ENCODE measurements around the gene CAV1.
"Not testable (repeated sequence)": the region's sequence is repeated elsewhere in the genome, so short reads cannot be mapped to it uniquely, and the experiment has no call there.

CAV1 gene, protein sequence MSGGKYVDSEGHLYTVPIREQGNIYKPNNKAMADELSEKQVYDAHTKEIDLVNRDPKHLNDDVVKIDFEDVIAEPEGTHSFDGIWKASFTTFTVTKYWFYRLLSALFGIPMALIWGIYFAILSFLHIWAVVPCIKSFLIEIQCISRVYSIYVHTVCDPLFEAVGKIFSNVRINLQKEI
- 0 to 0.99 (median 0.06) reads per million in 17 experiments for total RNA-seq

DNA sequence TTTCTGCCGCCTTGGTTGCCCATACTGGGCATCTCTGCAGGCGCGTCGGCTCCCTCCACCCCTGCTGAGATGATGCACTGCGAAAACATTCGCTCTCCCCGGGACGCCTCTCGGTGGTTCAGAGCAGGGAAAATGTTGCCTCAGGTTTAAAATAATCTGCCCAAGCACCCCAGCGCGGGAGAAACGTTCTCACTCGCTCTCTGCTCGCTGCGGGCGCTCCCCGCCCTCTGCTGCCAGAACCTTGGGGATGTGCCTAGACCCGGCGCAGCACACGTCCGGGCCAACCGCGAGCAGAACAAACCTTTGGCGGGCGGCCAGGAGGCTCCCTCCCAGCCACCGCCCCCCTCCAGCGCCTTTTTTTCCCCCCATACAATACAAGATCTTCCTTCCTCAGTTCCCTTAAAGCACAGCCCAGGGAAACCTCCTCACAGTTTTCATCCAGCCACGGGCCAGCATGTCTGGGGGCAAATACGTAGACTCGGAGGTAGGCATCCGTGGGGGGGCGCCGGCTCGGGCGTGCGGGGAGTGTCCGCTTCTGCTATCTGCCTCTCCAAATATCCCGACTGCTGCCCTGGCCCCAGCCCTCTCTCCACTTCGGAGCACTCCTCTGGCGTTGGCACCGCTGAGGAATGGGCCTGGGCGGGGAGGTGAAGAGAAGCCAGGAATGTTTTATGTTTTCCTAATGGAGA is at the start of gene CAV1:
Gene CAV1 (plus strand): TSS at position 428 of the 689 bp plus-strand sequence. CDS start 27 bp downstream, at position 455.
- peak; percentile 23 to 41 (median 26) for DNase-seq

DNA sequence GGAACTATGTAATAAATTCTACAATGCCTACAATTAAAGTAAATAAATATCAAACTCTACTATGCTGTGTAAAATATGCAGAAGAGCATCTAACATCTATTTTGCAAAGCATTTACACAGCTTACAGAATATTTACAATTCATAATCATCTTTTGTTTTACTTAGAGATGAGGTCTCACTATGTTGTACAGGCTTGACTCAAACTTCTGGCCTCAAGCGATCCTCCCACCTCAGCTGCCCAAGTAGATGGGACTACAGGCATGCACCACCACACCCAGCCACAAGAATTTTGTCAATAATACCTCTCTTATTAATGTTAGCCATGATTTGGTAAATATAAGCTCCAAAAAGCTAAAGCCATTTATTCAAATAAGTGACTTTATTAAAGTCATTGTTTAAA is 47.2 kb upstream of the CAV1 start:
- DNase-seq: no peak

DNA sequence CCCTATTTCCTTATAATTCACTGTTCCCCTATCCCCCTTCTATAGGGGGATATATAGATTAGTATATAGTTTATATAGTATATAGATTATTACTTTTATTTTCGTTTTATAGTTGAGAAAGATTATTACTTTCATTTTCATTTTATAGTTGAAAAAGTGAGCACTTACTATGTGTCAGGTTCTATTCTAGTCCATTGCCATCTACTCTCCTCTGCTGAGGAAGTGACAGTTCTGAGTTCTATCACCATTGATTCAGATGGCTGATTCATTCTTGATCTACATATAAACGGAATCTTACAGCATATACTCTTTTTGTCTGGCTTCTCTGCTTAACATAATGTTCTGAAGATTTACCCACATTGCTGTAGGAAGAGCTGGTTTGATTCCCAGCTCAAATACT is 46.0 kb upstream of the CAV1 start:
- DNase-seq: no peak

DNA sequence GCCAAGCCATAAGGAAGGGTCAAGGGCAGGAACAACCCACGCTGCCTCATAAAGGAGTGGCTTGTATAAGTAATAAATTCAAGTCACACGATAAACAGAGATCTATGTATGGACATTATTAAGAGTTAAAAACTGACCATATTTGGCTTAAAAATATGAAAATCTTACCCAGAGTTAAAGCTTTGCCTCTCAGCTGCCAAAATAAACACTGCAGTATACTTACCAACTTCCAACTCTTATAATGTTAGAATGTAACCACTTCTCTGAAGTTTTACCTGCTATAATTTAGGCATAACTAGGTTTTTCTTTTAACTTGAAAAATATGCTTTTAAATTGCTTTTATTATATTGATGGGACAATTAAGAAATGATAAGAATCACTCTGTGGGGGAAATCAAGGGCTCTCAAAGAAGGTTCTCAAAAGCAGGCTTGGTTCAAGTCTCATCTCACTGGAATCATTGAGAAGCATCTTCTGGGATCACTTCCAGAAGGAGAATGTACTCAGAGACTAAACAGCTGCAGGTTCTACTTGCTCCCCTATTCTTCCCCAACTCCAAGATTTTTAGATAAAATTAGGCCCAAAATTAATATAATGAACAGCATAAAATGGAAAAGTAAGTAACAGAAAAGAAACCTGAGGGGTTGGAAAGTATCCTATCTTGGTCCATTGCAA is 41.4 kb upstream of the CAV1 start:
- no peak for DNase-seq

DNA sequence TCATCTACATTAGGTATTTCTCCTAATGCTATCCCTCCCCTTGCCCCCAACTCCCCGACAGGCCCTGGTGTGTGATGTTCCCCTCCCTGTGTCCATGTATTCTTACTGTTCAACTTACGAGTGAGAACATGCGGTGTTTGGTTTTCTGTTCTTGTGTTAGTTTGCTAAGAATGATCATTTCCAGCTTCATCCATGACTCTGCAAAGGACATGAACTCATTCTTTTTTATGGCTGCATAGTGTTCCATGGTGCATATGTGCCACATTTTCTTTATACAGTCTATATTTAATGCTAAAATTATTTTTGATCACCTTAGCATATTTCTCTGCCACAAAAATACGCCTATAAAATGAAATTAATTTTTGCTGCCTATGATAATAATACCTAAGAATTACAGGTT is 40.4 kb upstream of the CAV1 start:
- not testable (repeated sequence) for DNase-seq

DNA sequence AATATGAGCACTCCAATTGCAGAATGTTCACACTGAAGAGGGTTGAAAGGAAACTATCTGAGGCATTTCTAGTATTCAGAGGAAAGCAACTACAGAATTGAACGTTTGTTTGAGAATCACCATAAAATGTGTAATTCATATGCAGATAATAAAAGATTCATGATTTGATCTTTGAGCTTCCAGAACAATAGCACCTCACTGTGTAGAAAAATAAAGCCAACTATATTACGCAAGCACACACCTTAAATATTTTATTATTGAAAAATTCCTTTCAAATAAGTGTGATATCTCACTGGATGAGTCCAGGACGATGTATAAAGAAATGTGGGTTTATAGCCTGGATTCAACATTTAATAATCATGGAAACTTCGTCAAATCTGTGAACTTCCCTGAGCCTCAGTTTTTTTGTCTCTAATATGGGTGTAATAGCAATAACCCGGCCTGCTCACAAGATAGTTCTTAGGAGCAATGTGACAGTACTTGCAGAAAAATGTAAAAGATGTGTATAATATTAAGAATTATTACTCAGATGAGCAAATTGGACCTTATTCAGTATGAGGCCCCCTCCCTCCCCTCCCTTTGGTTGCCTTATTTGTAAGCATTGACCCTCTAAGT is 36.8 kb upstream of the CAV1 start:
- no peak for DNase-seq

DNA sequence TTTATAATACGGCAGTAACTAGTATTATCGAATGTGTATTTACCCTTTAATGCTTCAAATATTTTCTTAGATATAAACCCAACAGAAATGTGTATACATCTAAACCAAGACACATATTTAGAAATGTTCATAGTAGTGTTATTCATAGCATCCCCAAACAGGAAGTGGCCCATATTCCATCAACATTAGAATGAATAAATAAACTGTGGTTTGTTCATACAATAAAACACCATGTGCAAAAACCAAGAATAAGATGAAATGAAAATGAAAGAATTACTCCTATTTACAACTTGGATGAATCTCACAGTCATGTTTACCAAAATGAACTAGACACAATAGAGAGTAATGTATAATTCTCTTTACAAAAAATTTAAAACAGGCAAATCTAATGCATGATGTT is 34.5 kb upstream of the CAV1 start:
- no peak for DNase-seq

DNA sequence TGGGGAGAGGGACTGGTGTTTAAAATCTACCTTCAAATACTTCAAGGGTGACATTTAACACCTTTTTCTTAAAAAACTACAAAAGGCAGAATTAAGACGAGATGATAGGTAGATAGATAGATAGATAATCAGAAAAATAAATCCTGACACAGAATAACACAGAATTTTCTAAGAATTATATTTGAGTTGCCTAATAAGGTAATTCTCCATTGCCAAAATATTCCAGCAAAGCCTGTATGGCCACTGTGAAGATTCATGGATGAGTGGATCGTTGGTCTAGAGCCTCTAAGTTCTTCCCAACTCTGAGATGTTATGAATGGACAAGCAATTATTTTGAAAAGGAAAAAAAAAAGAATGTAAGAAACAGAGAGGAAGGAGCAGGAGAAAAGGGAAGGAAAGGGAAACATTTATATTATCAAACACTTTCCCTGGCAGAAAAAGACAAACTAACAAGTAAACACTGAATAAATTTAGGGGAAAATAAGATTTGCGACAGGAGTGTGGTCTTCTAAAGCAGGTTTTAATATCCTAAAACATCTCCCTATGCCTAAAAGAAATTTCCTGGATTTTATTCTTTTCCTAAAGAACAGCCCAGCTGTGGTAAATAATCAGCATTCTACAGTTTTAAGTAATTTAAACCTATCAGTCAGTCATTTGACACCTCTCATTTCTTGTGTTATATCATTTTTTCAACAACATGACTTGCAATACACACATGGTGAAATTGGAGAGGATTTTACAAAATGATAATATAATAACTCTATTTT is 32.8 kb upstream of the CAV1 start:
- no peak for DNase-seq

DNA sequence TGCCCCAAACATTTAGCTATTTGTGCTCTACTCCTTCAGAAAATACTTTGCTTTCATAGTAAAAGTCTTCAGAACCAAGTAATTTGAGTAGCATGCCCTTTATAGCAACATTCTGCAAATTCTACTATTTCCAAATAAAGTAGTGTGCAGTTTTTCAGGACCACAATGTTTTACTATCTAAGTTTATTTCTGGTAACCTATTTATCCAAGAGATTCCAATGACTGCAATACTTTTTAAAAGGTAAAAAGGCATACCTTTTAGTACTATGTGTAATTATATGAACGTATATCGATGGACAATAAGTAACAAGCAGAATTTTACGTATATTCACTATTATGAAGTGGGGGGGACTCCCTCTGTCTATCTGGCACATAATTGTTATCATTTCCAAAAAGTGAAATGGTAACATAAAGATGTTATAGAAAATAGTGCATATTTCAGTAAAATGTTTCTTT is 32.2 kb upstream of the CAV1 start:
- no peak for DNase-seq

DNA sequence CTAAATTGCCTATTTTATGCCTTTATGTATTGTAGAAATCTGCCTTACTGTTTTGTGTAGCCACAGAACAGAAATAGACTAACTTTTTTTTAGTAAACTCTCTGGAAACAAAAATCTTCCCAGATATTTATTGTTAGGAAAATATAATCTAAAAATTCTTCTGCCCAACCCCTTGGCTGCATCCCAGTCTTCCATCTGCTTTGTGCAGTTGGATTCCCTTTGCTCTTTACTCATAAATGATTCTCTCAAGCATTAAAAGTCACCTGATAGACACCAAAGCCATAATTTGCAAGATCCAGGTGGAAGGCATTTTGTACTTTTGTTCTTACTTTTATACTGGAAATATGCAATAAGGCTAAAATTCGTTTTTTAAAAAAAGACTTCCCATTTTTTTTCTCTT is 31.4 kb upstream of the CAV1 start:
- no peak for DNase-seq

DNA sequence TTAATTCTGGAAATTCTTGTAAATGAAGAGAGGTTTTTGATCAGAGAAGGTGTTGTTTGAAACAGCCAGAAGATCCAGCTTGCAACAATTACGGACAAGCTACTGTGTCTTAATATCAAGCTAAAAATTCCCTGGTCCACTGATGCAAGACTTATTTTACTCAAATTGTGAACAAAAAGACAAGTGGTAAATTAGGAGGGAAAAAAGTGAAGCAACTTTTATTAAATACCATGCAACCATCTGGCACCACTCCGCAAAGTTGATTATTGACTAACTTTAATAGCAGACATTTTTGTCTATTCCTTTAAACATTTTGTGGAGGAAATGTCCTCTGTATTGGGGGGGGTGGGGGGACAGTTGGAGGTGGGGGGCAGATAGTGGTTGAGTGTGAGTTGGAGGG is 30.4 kb upstream of the CAV1 start:
- DNase-seq: no peak

DNA sequence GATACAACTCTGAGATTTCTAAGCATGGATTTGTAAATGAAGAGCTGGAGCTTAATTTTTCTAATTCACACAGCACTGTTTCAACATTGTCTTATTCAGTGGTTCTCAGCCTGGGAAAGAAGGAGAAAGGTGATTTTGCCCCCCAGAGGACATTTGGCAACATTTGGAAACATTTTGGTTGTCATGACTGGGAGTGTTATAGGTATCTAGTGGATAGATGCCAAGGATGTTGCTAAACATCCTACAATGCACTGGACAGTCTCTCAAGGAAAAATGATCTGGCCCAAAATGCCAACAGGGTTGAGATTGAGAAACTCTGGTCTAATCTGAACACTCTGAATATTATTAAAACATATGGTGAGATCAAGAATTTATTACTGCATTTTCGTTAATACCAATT is 29.1 kb upstream of the CAV1 start:
- no peak for DNase-seq

DNA sequence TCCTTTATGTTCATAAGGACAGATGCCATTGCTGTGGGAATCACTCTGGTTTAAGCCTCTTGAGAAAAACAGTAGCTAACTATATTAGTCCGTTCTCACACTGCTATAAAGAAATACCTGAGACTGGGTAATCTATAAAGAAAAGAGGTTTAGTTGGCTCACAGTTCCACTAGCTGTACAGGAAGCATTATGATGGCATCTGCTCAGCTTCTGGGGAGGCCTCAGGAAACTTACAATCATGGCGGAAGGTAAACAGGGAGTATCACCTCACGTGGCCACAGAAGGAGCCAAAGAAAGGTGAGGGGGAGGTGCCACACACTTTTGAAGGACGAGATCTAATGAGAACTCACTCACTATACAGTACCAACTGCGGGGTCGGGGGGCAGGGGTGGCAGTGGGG is 28.2 kb upstream of the CAV1 start:
- no peak for DNase-seq

DNA sequence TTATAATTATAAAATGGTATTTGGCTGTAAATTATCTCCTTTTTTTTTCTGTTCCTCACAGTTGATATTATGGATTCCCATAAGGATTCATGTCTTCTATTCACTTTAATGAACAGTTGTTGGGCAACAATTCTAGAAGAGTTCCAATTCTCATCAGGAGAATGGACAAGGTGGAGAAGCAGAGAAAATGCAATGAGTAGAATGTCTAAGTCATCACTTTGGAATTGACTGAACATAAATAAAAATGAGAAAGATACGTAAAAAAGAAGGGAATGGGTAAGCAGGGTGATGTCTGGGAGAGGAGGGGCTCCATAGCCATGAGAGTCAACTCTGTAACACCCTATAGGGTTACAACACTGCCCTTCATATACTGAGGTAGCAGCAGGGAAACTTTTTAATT is 27.1 kb upstream of the CAV1 start:
- no peak for DNase-seq

DNA sequence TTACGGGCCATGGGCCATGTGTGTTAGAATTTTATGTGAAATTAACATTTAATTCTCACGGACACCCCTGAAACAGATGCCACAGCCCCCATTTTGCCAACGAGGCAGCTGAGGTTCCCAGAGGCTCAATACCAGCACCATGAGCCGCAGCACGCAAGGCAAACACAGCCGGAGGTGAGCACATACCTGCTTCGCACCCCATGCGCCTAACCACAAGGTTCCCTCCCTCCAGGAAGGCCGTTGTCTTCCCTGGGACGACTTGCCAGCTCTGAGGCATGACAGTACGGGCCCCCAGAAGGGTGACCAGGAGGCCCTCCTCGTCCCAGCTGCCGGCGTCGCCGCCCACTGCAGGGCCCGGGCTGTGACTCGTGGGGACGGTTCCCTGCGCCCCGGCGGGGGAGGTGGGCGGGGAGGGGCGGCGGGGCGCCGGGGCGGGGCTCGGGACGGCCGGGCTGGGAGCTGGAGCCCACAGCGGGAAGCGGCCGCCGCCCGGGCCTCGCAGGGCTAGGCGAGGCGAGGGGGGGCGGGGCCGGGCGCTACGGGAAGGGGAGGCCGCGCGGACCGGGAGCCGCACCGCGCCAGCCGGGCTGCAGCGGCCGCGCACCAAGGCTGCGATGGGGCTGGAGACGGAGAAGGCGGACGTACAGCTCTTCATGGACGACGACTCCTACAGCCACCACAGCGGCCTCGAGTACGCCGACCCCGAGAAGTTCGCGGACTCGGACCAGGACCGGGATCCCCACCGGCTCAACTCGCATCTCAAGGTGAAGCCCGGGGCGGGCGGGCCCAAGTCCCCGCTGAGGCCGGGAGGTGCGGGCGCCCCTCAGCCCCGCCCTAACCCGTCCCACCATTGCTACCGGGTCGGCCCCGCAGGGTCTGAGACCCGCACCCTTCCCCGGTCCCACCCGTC is 25.4 kb upstream of the CAV1 start, which contains the start of gene CAV2:
Gene CAV2 (plus strand): TSS at position 571 of the 910 bp plus-strand sequence. CDS start 44 bp downstream, at position 615.
- peak; percentile 39 to 72 (median 56) for DNase-seq

DNA sequence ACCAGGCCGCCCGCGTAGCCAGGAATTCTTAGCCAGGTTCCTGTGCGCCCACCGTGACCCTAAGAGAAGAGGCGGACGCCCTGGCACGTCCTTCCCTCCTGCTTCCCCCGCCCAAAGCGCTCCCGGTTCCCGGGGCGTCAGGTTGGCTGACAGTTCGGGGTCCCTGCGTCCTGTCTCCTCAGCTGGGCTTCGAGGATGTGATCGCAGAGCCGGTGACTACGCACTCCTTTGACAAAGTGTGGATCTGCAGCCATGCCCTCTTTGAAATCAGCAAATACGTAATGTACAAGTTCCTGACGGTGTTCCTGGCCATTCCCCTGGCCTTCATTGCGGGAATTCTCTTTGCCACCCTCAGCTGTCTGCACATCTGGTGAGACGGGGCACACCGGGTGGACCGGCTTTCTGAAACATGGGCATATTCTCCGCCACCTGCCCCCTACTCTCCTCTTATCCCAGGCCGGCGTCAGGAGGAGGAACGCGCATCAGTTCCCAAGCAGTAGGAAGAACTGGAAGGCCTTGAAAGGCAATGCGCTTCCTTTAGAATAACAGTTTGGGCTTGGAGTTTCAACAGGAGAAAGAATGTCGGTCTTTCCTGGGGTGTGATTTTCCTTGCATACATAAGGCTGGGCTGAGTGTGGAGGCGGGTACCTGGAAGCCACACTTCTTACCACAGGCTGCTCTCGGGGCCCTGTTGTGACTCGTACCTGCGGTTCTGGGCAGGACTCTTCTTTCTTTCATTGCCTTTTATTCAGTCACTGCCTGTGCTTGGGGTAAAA is 24.6 kb upstream of the CAV1 start:
- peak in 2 of 4 experiments; percentile 5 to 11 for DNase-seq

DNA sequence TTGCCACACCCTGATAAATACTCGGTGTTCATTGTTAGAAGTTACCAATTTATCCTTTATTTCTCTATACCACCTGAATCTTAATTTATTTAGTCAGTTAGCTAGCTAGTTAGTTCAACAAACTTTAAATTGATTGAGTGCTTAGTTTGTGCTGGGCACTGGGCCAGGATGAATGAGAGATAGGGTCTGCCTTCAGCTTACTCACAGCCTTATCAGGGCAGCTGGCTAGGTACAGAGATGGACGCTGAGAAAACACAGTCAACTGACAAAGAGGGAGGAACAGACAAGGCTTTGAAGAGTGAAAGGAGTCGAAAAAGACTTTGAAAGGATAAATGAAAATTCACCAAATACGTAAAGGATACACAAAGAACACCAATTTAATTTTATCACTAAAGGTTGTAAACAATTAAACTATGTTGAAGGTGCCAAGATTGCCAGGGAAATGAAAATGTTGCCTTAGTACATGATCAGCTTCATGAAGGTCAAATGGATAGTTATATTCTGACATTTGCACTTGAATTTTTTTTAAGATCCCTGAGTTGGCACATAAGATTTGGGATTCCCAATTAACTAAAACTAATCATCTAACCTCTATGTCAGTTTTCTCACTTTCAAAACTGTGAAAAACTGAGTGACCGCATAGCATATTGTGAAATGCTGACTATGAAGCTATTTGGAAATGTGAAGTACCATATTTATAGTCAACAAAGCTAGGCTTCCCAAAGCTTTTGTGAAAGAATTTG is 23.2 kb upstream of the CAV1 start:
- DNase-seq: no peak

DNA sequence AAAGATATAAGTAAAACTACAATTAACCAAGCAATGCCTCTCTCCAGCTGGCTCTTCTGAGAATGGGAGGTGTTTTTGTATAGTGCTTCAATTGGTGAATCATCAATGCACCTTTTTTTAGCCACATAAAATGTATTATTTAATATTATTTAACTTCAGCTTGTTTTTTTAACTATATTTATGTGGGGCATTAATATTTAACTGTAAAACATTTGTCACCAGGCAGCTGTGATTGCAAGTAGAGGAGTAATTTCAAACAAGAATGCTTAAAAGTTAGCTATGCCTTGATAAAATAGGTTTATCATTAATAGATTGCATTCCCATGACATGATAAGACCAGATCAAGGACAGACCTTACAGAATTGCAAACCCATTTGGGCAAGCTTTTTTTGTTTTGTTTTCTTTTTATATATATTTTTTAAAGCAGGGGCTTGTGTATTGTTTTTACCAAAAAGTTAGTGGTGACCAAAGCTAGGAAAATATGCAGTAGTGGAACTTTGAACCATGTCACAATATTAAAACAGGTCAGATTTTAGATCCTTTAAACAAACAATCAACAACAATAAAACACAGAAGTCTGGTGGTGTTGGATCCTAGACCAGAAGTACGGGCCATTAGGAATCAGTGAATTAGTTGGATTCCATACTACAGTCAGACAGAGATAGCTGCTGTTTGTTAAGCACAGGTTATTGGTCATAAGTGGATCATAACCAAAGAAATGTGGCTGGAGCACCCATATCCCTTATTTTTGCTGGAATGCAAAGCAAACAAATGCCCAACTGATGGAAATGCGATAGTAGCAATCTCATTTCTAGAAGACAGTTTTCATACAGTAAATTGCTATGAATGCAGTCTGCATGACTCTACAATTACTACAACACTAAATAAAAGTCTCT is 22.4 kb upstream of the CAV1 start:
- no peak for DNase-seq

DNA sequence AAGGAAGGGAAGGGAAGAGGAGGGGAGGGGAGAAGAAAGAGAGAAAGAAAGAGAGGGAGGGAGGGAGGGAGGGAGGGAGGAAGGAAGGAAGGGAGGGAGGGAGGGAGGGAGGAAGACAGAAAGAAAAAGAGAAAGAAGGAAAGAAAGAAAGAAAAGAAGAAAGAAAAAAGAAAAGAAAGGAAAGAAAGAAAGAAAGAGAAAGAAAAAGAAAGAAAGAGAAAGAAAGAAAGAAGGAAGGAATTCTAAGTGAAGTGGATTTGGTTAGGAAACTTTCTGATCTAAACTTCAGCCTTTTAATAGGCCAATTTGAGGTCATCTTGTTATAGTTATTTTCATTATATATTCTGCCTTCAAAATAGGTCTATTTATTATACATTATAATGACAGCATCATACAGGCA is 21.0 kb upstream of the CAV1 start:
- DNase-seq: no peak

Measured in suppressor macrophage (primary cell).